HG03159 (cell line): ENCODE data around the gene CENPA.

ENCODE experiments used
- ATAC-seq: cut with Tn5 transposase; IDR thresholded peaks from one replicate; pipeline ENCODE4 v1.9.1; 2021; ENCODE audit warnings: mild to moderate bottlenecking, moderate library complexity; ENCODE audit not compliant: unreplicated experiment

Gene CENPA

DNA sequence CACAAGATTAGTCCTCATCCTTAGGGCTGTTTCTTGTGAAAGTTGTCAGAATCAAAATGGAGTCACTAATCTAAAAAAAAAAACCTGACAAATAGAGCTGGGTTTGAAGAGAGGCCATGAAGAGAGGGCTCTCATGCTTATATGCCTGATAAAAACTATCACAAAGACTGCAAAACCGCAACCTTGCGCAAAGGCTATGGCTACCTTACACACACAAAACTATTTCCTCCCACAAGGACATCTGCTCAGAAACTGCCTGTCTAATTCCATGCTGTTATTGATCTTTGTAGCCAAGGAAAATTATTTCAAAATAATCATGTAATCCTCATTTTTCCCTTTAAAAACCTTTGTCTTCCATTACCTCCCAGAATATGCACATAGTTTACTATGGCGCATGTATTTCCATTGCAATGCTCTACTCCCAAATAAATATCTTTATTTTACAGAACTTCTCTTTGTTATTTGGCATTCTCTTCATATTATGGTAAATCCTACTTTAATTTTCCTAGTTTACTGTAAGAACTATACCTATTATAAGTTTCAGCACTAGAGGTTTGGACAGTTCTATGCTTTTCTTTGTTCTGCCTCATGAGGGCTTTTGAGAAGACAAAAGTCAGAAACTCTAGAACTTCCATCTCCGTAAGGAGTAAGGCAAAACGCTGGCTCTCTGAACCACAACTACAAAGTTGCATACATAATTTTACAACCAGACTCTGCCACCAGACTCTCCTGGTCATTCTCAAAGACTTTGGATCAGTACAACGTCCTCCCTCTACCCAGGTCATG, 52.5 kb downstream of the CENPA start:
- ATAC-seq: no peak

- no peak for ATAC-seq
Measured at GRCh38 chr2:26840937-26841610, 55.2 kb downstream of the CENPA start.

GRCh38 chr2:26843041-26843440, 57.2 kb downstream of the CENPA start:
- ATAC-seq: no peak
